H1 (cell line): ENCODE measurements around the gene GRIP2. TPM values are rescaled to one million over a fixed set of nuclear protein-coding genes. Genes with fewer than 3 reads are reported as not detected.

Experiments
- HDAC2 ChIP-seq, 2 experiments: fragments of 300-600 bp in 1 of 2; sonication (generic) in 1 of 2; IDR thresholded peaks; 2 replicates each; pipeline ENCODE4 v1.6.1; 2011 to 2012; ENCODE audit warnings: low read depth in 2 of 2, low read length in 2 of 2, mild to moderate bottlenecking in 2 of 2, moderate library complexity in 2 of 2, borderline replicate concordance in 1 of 2, inconsistent platforms in 1 of 2
- polyA plus RNA-seq, 7 experiments: library from polyadenylated mRNA; depleted of rRNA in 3 of 7; stranded (reverse) in 5 of 7; unstranded in 2 of 7; fragments of >200 nt in 5 of 7; fragments of 200-250 nt in 2 of 7; gene quantifications; 1 replicate in 5 of 7; 2 replicates in 1 of 7; 4 replicates in 1 of 7; pipeline versions ENCODE4 v1.2.1 to v1.2.3, GENCODE V29; 2011 to 2013; ENCODE audit warnings: missing spikeins in 2 of 7, mixed read lengths in 2 of 7
- total RNA-seq: library from RNA; stranded (reverse); fragmentation: NEBNext Ultra II Directional; extraction: Animal tissue kit (Norgen Biotek cat#: 25700); gene quantifications from 2 replicates; pipeline ENCODE4 v1.2.1, GENCODE V29; 2021

The GRIP2 gene
- total and polyA plus RNA-seq, 2 of the 8 experiments (the other 6 are each of a cell fraction or from before 2014, with no cell fraction given), result 2.5 to 6.4 TPM

DNA sequence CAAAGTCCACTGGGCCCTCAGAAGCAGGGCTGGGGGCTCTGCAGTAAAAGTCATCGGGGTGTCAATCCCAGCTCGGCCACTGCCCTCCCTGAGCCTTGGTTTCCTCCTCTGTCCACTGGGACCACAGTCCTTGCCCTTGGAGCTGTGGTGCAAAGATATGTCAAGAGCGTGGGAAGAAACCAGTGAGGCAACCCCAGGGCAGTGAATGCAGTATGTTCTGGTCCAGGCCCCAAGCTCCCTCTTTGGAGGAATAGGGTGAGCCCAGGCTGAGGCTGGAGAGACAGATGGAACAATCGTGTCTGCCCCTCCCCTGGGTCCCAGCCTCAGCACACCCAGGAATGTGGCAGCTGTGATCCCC is 779 bp downstream of the GRIP2 start (continued):
- TF ChIP-seq HDAC2 (IDR thresholded peaks at IDR 0.05; ENCODE audit: borderline replicate concordance in 1 of 2, low read depth in 2 of 2, low read length in 2 of 2), result no peak
